ENCODE measurements around the gene RNU6-8. TPM values are rescaled to one million over a fixed set of nuclear protein-coding genes. Genes with fewer than 3 reads are reported as not detected.
A peak's percentile ranks its signal among the peaks of the same experiment; 100 is the strongest.

Gene RNU6-8
- total and polyA plus RNA-seq, 11 donors = not detected

DNA sequence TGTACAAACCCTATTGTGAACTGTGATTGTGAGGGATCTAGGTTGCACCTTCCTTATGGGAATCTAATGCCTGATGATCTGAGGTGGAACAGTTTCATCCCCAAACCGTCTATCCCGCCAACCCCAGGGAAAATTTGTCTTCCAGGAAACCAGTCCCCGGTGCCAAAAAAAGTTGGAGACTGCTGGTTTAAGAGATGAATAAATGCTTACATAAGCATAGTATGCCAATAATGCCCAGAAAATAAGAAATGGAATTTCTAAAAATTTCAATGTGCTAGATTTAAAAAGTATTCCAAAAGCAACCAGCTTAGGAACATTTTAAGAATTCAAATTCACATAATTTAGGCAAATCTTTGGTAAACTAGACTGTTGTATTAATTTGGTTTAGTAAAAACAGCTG, 5.4 kb upstream of the RNU6-8 start:
- intact Hi-C loops (cut with DNase I) = loop anchor here in 1 of 10 donors (5.0 kb wide), 1 partner anchor 39 kb away; no protein-coding TSS in a partner anchor
- WGBS, 4 donors = 78 to 87% (median 83%) methylated on average over 3 of the region's 3 CpGs
- peaks cover 0 to 3% (median 0%) of the 10 kb centered on the region in 9 donors for H3K27me3 ChIP-seq
- no peak overlapping the region for H3K4me3 ChIP-seq
- no peak for ATAC-seq
- no peaks in the 10 kb centered on the region for H3K36me3 ChIP-seq
- DNase-seq = no peak
- TF ChIP-seq POLR2A (IDR thresholded peaks at IDR 0.05) = no peak
- TF ChIP-seq, protein P1, sequence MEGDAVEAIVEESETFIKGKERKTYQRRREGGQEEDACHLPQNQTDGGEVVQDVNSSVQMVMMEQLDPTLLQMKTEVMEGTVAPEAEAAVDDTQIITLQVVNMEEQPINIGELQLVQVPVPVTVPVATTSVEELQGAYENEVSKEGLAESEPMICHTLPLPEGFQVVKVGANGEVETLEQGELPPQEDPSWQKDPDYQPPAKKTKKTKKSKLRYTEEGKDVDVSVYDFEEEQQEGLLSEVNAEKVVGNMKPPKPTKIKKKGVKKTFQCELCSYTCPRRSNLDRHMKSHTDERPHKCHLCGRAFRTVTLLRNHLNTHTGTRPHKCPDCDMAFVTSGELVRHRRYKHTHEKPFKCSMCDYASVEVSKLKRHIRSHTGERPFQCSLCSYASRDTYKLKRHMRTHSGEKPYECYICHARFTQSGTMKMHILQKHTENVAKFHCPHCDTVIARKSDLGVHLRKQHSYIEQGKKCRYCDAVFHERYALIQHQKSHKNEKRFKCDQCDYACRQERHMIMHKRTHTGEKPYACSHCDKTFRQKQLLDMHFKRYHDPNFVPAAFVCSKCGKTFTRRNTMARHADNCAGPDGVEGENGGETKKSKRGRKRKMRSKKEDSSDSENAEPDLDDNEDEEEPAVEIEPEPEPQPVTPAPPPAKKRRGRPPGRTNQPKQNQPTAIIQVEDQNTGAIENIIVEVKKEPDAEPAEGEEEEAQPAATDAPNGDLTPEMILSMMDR (IDR thresholded peaks at IDR 0.05) = no peak
- no peak overlapping the region for H3K27ac ChIP-seq
- H3K9me3 ChIP-seq = no peaks in the 10 kb centered on the region
- H3K4me1 ChIP-seq = peaks cover 0 to 8% (median 0%) of the 10 kb centered on the region in 12 donors

DNA sequence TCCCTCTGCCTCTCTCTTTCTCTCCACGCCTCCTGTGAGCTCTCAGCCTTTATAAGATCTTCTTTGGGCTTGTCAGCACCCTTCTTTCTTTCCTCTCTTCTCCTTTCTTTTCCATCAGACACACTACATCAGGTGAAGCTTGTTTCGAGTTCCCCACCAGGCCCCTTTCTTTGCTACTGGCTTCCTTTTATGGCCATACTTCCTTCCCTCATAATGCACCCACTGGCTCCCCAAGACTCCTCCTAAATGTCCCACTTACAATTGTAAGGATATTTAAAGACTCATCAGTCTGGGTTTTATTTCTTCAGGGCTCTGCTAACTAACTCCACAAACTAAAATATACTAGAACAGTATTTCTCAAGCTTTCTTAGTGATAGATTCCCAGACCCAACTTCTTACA, 3.5 kb upstream of the RNU6-8 start:
- Histone ChIP-seq H3K27ac (peak overlapping the region in 3 of 12 donors; percentile 2 to 10 (median 5)), H3K9me3 (no peaks in the 10 kb centered on the region), H3K27me3 (peaks cover 0 to 11% (median 0%) of the 10 kb centered on the region in 9 donors), H3K36me3 (no peaks in the 10 kb centered on the region), H3K4me1 (peaks cover 0 to 26% (median 7%) of the 10 kb centered on the region in 12 donors), H3K4me3 (no peak overlapping the region)
- DNase-seq (no peak), ATAC-seq (no peak)
- TF ChIP-seq POLR2A (IDR thresholded peaks at IDR 0.05) = no peak
- TF ChIP-seq, protein P1 (IDR thresholded peaks at IDR 0.05) = no peak
- 56 to 66% (median 62%) methylated on average over 2 of the region's 2 CpGs for WGBS, 4 donors
- intact Hi-C loops (cut with DNase I) = loop anchor here in 1 of 10 donors (5.0 kb wide), 1 partner anchor 41 kb away; no protein-coding TSS in a partner anchor

GRCh38 chr14:32205984-32206383, 2.9 kb upstream of the RNU6-8 start:
- WGBS, 4 donors = 61 to 78% (median 73%) methylated on average over 4 of the region's 4 CpGs
- TF ChIP-seq, protein P1 (IDR thresholded peaks at IDR 0.05) = no peak
- TF ChIP-seq POLR2A (IDR thresholded peaks at IDR 0.05) = no peak
- peak overlapping the region in 2 of 12 donors; percentile 5 to 10 for H3K27ac ChIP-seq
- H3K4me1 ChIP-seq = peaks cover 0 to 31% (median 7%) of the 10 kb centered on the region in 12 donors
- H3K36me3 ChIP-seq = no peaks in the 10 kb centered on the region
- H3K27me3 ChIP-seq = peaks cover 0 to 11% (median 0%) of the 10 kb centered on the region in 9 donors
- intact Hi-C loops (cut with DNase I) = loop anchor here in 1 of 10 donors (5.0 kb wide), 1 partner anchor 41 kb away; no protein-coding TSS in a partner anchor
- ATAC-seq = no peak
- no peak overlapping the region for H3K4me3 ChIP-seq
- DNase-seq = no peak
- H3K9me3 ChIP-seq = no peaks in the 10 kb centered on the region

- Histone ChIP-seq H3K27ac (no peak overlapping the region), H3K4me3 (no peak overlapping the region), H3K4me1 (peaks cover 0 to 36% (median 7%) of the 10 kb centered on the region in 12 donors), H3K27me3 (peaks cover 0 to 11% (median 0%) of the 10 kb centered on the region in 9 donors), H3K9me3 (no peaks in the 10 kb centered on the region), H3K36me3 (no peaks in the 10 kb centered on the region)
- ATAC-seq (no peak), DNase-seq (no peak)
- TF ChIP-seq, protein P1 (IDR thresholded peaks at IDR 0.05) = no peak
- TF ChIP-seq POLR2A (IDR thresholded peaks at IDR 0.05) = no peak
- WGBS, 4 donors = 93 to 95% (median 94%) methylated on average over 3 of the region's 3 CpGs
- intact Hi-C loops (cut with DNase I) = loop anchor here in 1 of 10 donors (5.0 kb wide), 1 partner anchor 42 kb away; no protein-coding TSS in a partner anchor
Measured at GRCh38 chr14:32205554-32205953, 2.5 kb upstream of the RNU6-8 start.
